Epidermal melanocyte (primary cell): ENCODE measurements around the gene C3orf49.

Experiments
- DNase-seq: peaks from one replicate; pipeline ENCODE4 v3.0.0; 2011; ENCODE audit warnings: low spot score; ENCODE audit not compliant: insufficient read length

Gene C3orf49, protein sequence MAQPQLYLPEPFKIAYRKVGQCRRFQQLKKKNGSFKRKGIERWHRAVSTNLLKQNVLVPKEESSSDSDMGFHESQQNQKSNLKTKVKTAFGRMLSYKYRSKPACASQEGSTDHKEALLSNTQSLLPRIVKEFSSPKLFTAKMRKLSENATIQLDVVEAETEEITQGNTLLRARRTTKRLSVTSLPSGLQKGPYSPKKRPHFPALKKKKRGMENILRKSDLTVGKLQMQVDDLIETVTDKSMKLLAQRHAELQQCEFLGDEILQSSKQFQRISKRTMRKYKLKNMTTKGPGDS

DNA sequence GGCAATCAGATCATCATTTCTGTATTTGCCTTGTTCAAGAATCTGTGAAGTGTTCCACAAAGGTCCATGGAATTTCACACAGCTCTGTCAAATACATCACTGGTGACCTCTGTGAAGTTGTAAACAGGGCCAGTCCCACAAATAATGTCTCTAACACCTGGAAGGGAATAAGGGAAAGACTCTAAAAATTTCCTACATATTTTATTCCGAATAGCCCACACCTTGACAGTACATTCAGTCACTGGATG, at the start of gene C3orf49:
TSS of gene C3orf49 (plus strand) at position 149 of the 248 bp plus-strand sequence. CDS start 173 bp downstream, outside the sequence.
- DNase-seq, result no peak

GRCh38 chr3:63774781-63775180, 44.3 kb upstream of the C3orf49 start:
- DNase-seq, result no peak

GRCh38 chr3:63779227-63779626, 39.9 kb upstream of the C3orf49 start:
- no peak for DNase-seq

DNA sequence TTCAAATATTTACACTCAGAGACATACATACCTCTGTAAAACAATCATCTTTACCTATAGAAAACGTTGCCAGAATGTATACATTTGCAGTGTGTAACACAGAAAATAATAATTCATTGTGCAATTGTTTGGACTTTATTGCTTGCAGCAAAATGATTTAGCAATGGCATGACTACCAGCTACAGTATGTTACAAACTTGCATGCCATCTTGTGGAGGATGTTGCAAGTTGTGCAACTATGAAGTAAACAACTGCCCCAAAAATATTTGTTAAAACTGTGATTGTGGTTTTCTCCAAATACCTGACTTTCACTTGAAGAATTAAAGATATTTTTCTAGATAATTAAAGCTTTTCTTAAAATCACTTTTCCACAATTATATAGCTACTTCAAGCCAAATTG, 27.1 kb upstream of the C3orf49 start:
- peak; percentile 42 for DNase-seq

GRCh38 chr3:63795438-63795837, 23.7 kb upstream of the C3orf49 start:
- no peak for DNase-seq

- DNase-seq, result no peak
These were observed 20.6 kb upstream of the C3orf49 start for GRCh38 chr3:63798544-63798943.

- DNase-seq, result no peak
These were observed 20.1 kb upstream of the C3orf49 start for GRCh38 chr3:63798949-63799348.

DNA sequence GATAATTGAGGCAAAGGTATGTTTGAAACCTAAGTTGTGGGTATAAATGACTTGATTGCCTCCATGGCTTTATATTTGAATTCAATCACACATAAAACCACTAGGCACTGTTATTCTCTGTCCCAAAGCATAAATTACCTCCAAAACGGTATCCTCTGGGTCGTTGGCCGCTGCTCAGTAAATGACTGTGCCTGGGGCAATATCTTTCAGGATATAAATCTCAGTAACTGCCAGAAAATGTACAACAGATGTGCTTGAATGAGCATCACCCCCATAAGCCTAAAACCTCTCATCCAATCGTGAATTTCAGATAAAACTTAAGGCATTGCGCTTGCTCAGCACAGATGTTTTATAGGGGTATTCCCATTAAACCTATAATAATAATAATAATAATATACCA, 19.0 kb upstream of the C3orf49 start:
- no peak for DNase-seq

DNA sequence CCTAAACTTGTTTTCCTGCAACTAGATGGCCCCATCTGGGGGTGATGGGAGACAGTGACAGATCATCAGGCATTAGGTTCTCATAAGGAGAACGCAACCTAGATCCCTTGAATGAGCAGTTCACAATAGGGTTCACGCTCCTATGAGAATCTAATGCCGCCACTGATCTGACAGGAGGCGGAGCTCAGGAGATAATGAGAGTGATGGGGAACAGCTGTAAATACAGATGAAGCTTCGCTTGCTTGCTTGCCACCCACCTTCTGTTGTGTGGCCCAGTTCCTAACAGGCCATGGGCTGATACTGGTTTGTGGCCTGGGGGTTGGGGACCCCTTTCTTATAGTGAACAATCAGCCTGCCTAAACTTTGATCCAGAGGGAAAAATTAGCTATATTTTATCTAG, 15.2 kb upstream of the C3orf49 start:
- no peak for DNase-seq

DNA sequence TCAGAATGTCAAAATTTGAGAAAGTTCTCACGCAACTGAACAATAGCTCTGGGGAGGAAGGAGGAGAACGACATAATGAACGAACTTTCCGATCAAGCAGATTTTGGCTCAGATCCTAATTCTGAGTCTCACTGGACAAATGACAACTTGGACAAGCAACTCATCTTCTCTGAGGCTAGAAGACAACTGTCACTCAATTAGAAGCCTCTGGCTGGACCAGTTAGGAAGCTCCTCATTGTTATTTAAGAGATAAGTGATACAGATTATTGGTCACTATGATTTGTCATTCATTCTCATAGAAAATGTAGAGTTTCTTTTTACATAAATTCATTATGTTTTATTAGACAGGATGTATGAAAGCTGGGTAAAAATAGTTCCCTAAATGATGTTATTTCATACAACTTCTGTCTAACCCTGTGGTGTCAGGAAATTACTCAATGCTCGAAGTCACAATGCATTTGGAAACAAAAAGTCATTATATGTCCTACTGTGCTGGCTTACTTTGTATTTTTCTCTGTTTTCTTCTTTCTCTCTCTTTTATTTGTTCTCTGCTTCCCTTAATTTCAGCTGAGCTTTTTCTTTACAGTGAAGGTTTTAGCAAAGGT, 11.0 kb upstream of the C3orf49 start:
- no peak for DNase-seq

- no peak for DNase-seq
These were observed 10.5 kb upstream of the C3orf49 start for GRCh38 chr3:63808633-63809032.

- no peak for DNase-seq
These were observed 9.5 kb upstream of the C3orf49 start for GRCh38 chr3:63809607-63810006.

GRCh38 chr3:63814237-63814636, 4.9 kb upstream of the C3orf49 start:
- DNase-seq, result no peak

DNA sequence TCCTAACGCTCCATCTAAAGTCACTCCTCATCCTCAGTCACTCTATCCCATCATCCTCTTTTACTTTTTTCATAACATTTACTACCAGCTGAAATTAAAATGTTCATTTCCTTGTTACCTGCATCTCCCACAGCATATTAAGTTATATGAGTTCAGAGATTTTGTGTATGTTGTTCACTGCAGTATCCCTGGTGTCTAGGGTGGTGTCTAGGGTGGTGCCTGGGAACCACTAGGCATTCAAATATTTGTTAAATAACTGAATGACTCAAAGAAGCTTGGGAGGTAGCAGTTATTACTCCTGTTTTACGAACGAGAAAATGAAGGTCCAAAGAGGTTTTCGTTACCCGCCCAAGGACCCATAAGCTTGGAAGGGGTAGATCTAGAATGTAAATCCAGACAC, 1.9 kb upstream of the C3orf49 start:
- DNase-seq, result no peak

DNA sequence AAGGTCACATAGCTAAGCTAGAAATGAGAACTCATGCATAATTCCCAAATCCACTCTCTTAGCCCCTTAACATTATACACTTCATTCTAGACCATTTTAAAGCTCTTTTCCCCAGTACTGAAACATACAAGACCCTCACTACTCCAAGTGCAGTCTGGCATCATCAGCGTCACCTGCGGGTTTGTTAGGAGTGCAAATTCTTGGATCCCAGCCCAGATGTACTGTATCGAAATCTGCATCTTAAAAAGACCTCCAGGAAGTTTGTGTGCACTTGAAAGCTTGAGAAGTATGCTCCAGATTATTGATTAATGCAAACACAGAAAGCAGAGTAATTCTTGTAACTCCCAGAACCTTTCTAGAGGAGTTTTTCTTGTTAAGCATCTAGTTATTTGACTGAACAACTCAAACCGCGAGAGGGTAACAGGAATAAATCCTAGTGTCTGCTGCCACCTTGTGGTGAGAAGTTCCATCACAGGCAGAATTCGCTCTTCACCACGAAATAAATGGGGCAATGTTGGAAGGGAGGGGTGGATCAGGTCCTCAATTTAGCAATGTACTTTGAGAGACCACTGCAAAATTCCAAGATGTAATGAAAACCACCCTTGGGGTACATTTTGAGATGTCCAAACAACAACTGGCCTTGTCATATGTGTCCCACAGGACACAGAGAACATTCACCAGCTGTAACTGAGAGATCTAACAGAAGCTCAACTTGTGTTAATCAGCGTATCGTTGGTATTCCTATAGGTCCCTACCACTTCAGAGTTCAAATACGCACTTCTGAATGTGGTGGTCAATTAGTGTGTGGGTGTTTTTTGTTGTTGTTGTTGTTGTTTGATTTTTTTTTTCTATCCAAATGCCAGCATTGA, 583 bp upstream of the C3orf49 start:
- peak; percentile 46 for DNase-seq

GRCh38 chr3:63824309-63824708, 5.2 kb downstream of the C3orf49 start:
- no peak for DNase-seq

- DNase-seq, result no peak
These were observed 11.4 kb downstream of the C3orf49 start for GRCh38 chr3:63830526-63830925.

- DNase-seq, result no peak
These were observed 13.3 kb downstream of the C3orf49 start for GRCh38 chr3:63832395-63832794.

DNA sequence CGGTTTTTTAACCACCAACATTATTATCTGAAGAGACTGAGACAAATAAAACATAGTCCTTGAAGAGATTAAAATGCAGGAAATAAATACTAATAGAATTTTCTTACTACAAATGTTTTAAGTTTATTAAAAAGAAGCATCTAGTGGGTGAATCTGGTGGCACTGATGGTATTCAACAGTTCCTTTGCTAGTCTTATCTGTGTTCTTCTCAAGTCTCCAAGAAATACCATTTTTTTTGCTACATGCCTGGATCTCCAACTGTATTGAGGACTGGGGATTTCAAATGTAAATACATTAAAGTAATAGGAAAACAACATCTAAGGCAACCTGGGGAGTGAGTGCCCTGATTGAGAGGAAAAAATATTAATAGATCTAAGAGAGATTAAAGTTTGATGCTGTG, 22.6 kb downstream of the C3orf49 start:
- DNase-seq, result no peak

DNA sequence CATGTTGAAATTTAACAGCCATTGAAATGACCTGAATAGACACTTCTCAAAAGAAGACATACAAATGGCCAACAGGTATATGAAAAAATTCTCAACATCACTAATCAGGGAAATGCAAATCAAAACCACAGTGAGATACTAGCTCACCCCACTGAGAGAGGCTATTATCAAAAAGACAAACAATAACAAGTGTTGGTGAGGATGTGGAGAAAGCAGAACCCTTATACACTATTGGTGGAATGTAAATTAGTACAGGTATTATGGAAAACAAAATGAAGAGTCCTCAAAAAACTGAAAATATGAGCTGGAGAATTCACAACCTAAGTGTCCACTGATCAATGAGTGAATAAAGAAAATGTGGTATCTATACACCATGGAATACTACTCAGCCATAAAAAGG, 23.0 kb downstream of the C3orf49 start:
- DNase-seq, result no peak

DNA sequence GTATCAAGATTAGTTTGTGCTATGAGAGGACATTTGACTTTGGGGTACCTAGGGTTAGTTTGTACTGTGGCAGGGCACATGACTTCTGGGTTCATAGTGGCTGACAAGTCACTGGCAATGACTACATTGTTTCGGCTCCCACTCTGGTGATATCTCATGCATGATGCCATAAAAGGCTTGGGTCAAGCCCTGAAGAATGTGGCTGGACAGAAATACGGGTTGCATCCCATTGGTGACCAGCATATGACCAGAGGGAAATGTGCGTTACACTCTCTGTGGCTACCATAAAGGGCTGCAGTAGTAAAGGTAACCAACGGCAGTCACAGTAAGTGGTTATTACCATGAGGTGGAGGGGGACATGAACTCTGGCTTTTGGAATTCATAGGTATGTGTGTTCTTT, 26.1 kb downstream of the C3orf49 start:
- DNase-seq, result no peak

GRCh38 chr3:63847718-63848450, 28.8 kb downstream of the C3orf49 start:
- DNase-seq, result no peak
